Stimulated activated CD4-positive, alpha-beta T cell treated with anti-CD3 and anti-CD28 coated beads, Interleukin-2, amount 100 ng/mL, for 24 hours (primary cell): Measurements from ENCODE around the gene HOTAIR.
A peak's percentile ranks its signal among the peaks of the same experiment; 100 is the strongest.

ENCODE experiments used
- DNase-seq, 2 donors: peaks; one replicate each; pipeline ENCODE4 v3.0.0-alpha.2; 2020

Gene HOTAIR

GRCh38 chr12:54010972-54011664 is 36.4 kb upstream of the HOTAIR start:
- no peak for DNase-seq

GRCh38 chr12:54010053-54010971 is 35.6 kb upstream of the HOTAIR start:
- no peak for DNase-seq

- DNase-seq: peak; percentile 40 to 51
These were observed 34.7 kb upstream of the HOTAIR start for GRCh38 chr12:54009171-54010052.

GRCh38 chr12:54008260-54008552 is 33.5 kb upstream of the HOTAIR start:
- DNase-seq: no peak

GRCh38 chr12:54007538-54008259 is 32.9 kb upstream of the HOTAIR start:
- DNase-seq: no peak

- DNase-seq: no peak
These were observed 31.9 kb upstream of the HOTAIR start for GRCh38 chr12:54006559-54007220.

DNA sequence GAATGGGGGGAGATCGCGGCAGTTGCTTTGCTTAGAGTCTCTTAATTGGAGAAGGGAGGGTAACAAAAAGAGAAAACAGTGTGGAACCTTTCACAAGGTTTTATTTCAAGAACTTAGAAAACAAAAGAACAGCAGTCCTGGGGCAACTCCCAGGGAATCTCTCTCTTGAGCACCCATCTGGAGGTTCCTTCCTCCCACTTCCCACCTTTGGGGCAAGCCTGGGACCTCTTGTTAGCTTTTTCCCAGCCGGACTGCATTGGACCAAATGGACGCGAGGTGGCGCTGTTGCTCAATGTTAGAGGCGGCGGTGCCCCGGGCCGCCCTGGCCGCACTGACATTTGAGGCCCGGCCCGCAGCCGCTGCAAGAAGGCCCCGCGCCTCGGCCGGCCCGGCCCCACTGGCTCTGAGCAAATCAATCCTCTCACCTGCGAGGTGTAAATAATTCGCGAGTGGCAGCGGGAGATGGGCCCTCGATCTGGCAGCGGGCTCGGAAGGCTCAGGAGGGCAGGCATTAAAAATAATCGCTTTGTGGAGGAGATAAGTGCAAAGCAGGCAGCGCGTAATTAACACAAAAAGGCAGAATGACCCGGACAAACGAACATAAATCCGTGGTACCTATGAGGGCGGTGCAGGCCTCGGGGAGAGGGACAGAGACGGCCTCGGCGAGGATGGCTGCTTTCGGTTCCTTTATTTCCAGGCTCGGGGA is 31.3 kb upstream of the HOTAIR start:
- DNase-seq: peak; percentile 90

DNA sequence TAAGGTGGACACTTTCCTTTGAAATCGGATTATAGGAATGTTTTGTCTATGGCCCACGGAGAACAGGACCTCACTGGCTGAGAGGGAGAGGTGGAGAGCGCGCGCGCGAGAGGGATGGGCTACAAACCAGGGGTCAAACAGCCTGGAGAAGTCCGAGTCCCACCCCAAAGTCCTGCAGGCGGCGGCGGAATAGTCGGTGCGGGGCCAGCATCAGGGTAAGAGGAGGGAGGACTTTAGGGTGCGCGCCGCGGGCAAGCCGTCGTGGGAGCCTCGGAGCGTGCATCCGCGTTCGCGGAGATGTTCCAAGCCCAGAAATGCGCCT is 30.7 kb upstream of the HOTAIR start:
- DNase-seq: no peak

DNA sequence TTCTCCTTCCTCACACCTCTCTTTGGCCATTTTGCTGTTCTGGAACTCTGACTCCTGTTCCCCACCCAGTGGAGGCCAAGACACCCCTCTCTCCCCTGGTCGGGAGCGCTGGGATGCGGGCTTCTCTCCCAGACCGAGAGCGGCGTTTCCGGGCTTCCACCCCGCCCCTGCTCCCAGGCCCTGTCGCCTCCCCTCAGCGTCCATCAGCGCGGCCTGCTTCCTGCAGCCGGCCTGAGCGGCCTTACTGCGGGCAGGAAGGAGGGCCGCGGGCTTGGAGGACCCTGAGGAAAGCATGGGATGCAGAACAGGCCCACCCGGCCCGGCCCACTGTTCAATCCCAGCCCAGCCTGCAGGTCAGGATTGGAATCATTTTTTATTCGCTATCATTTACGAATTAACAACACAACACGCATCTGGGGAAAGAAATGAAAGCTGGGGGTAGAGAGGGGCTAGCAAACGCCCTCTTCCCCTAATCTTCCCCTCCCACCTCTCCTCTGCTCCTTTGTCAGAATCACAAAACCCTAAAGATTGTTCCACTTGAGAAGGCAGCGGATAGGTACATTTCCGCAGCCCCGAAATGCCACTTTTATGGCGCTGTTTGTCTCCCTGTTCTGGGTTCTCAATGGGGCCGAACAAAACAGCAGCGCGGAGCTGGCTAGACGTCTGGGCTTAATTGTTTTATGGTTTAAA is 30.2 kb upstream of the HOTAIR start:
- no peak for DNase-seq

GRCh38 chr12:54004063-54004840 is 29.5 kb upstream of the HOTAIR start:
- no peak for DNase-seq

DNA sequence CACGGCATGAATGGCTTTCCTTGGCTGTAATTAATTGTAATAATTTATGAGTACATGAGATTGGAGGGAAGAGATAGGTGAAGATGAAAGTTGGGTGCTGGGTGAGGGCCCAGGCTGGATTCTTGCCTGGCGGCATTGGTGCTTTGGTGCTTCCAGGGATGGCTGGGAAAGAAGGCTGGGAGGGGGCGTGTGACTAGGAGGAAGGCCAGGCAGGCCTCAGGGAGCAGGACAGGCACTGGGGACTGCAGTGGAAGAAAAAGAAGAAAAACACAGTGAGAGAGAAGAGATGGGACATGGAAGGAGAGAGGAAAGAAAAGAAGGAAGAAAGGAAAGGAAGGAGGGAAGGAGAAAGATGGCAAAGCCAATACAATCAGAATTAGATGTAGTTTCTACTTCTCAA is 28.9 kb upstream of the HOTAIR start:
- DNase-seq: no peak

DNA sequence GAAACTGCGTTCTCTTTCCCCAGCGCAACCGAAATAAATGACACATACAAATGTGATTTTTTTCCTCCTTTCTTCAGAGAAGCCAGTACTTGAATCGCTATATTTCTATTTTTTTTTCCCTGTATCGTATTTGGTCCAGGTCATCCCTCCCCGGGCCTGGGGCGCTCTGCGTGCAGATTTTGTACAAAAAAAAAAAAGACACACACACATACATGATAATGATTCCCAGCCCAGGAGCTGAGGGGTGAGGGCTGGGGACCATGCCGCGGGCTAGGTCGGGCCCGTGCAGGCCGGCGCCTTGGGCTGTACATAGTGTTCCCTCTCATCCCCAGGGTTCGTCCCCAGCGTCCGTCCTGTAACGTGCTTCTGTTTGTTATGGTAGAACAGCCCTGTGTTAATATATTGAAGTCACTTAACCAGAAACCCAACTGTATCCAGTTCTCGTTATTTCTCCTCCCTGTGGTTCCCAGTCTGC is 28.2 kb upstream of the HOTAIR start:
- DNase-seq: no peak

DNA sequence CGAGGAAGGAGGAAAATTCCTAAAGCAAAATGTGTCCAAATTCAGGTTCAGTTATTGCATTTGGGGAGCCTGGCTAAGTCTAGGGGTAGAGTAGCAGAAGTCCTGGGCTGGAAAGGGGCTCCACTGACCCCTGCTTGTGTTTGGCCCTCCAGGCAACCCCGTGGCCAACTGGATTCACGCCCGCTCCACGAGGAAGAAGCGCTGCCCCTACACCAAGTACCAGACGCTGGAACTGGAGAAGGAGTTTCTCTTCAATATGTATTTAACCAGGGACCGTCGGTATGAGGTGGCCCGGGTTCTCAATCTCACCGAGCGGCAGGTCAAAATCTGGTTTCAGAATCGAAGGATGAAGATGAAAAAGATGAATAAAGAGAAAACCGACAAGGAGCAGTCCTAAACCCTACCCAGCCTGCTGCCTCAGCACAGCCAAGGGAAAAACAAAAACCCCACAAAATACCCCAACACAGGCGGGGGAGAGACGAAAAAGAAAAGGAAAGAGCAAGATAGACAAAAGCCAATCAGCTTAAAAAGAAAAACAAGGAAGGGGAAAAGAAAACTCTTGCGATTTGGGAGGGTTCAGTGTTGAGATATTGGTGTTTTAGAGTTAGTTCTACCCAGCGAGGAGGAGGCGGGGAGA is 27.6 kb upstream of the HOTAIR start:
- DNase-seq: no peak

- DNase-seq: no peak
These were observed 26.8 kb upstream of the HOTAIR start for GRCh38 chr12:54001283-54002187.

GRCh38 chr12:54000116-54001114 is 25.7 kb upstream of the HOTAIR start, which contains the start of gene HOXC9:
TSS of gene HOXC9 (plus strand) at chr12:54000161. CDS start at chr12:54000189, 28 bp downstream.
- no peak for DNase-seq

DNA sequence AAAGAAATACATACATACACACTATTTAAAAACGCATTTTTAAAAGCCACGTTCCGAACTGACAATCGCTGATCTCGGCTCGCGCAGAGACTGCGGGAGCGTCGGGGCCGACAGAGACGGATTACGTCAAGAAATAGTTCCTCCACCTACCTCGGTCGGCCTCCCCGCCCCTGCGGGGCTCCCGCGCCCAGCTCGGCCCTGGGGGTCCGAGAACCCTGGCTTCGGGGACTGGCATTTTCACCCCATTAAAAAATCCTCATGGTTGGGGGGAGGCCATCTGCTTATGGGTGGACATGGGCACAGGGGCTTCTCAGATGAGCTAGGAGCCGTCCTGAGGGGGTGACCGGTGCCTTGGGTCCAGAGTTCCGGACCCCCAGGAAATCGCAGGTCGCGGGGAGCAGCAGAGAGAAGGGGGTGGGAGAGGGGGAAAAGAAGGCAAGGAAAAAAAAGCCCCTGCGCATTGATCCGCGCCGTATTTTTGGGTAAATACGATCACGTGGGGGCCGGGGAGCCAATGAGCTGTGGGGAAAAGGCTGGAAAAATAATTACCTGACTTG is 24.9 kb upstream of the HOTAIR start:
- DNase-seq: no peak

DNA sequence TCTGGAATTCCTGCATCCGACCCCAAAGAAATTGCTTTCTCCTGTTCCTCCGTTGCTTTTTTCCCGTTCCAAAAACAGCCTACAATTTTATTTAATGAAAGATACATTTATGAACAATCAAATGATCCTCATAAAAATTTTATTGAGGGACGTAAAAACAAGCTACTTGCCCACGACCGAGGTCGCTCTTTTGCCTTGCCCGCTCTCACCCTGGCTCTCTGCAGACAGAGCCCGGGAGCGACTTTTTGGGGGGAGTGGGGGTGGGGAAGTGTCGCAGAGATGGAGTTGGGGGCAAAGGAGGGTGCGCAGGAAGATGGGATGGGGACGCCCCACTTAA is 24.1 kb upstream of the HOTAIR start:
- no peak for DNase-seq
